IPS-18a (cell line): Measurements from ENCODE around the gene ADRB1.
A peak's percentile ranks its signal among the peaks of the same experiment; 100 is the strongest.

Source experiments
- H3K27ac ChIP-seq: one replicate; pipeline ENCODE4 v1.5.1; 2013; ENCODE audit warnings: low read length
- H3K27me3 ChIP-seq: one replicate; pipeline ENCODE4 v1.6.1; 2013; ENCODE audit warnings: mild to moderate bottlenecking, low read length; ENCODE audit not compliant: control insufficient read depth, insufficient read depth
- H3K36me3 ChIP-seq: one replicate; pipeline ENCODE4 v1.6.1; 2013; ENCODE audit warnings: low read depth, low read length; ENCODE audit not compliant: control insufficient read depth
- H3K4me1 ChIP-seq: one replicate; pipeline ENCODE4 v1.6.1; 2013; ENCODE audit warnings: low read depth, low read length; ENCODE audit not compliant: control insufficient read depth
- H3K4me3 ChIP-seq: one replicate; pipeline ENCODE4 v1.5.1; 2013; ENCODE audit warnings: low read length
- H3K9ac ChIP-seq: one replicate; pipeline ENCODE4 v1.6.1; 2013; ENCODE audit warnings: mild to moderate bottlenecking, low read length, moderate library complexity
- H3K9me3 ChIP-seq: one replicate; pipeline ENCODE4 v1.6.1; 2013; ENCODE audit warnings: low read depth, low read length; ENCODE audit not compliant: control insufficient read depth

Gene ADRB1

DNA sequence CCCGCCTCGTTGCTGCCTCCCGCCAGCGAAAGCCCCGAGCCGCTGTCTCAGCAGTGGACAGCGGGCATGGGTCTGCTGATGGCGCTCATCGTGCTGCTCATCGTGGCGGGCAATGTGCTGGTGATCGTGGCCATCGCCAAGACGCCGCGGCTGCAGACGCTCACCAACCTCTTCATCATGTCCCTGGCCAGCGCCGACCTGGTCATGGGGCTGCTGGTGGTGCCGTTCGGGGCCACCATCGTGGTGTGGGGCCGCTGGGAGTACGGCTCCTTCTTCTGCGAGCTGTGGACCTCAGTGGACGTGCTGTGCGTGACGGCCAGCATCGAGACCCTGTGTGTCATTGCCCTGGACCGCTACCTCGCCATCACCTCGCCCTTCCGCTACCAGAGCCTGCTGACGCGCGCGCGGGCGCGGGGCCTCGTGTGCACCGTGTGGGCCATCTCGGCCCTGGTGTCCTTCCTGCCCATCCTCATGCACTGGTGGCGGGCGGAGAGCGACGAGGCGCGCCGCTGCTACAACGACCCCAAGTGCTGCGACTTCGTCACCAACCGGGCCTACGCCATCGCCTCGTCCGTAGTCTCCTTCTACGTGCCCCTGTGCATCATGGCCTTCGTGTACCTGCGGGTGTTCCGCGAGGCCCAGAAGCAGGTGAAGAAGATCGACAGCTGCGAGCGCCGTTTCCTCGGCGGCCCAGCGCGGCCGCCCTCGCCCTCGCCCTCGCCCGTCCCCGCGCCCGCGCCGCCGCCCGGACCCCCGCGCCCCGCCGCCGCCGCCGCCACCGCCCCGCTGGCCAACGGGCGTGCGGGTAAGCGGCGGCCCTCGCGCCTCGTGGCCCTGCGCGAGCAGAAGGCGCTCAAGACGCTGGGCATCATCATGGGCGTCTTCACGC is 825 bp downstream of the ADRB1 start:
- H3K36me3 ChIP-seq = no peaks in the 10 kb centered on the region
- H3K4me3 ChIP-seq = peak overlapping the region; percentile 21
- H3K9ac ChIP-seq = no peak overlapping the region
- H3K4me1 ChIP-seq = peaks cover 3% of the 10 kb centered on the region
- H3K27ac ChIP-seq = no peak overlapping the region
- no peaks in the 10 kb centered on the region for H3K9me3 ChIP-seq
- peaks cover 90% of the 10 kb centered on the region for H3K27me3 ChIP-seq

DNA sequence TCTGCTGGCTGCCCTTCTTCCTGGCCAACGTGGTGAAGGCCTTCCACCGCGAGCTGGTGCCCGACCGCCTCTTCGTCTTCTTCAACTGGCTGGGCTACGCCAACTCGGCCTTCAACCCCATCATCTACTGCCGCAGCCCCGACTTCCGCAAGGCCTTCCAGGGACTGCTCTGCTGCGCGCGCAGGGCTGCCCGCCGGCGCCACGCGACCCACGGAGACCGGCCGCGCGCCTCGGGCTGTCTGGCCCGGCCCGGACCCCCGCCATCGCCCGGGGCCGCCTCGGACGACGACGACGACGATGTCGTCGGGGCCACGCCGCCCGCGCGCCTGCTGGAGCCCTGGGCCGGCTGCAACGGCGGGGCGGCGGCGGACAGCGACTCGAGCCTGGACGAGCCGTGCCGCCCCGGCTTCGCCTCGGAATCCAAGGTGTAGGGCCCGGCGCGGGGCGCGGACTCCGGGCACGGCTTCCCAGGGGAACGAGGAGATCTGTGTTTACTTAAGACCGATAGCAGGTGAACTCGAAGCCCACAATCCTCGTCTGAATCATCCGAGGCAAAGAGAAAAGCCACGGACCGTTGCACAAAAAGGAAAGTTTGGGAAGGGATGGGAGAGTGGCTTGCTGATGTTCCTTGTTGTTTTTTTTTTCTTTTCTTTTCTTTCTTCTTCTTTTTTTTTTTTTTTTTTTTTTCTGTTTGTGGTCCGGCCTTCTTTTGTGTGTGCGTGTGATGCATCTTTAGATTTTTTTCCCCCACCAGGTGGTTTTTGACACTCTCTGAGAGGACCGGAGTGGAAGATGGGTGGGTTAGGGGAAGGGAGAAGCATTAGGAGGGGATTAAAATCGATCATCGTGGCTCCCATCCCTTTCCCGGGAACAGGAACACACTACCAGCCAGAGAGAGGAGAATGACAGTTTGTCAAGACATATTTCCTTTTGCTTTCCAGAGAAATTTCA is 1.7 kb downstream of the ADRB1 start:
- Histone ChIP-seq H3K27ac (no peak overlapping the region), H3K4me3 (peak overlapping the region; percentile 35), H3K36me3 (no peaks in the 10 kb centered on the region), H3K27me3 (peaks cover 85% of the 10 kb centered on the region), H3K4me1 (peaks cover 3% of the 10 kb centered on the region), H3K9me3 (no peaks in the 10 kb centered on the region), H3K9ac (no peak overlapping the region)

GRCh38 chr10:114046087-114046458 is 2.4 kb downstream of the ADRB1 start:
- Histone ChIP-seq H3K27ac (no peak overlapping the region), H3K36me3 (no peaks in the 10 kb centered on the region), H3K9ac (no peak overlapping the region), H3K4me1 (peaks cover 3% of the 10 kb centered on the region), H3K9me3 (no peaks in the 10 kb centered on the region), H3K27me3 (peaks cover 80% of the 10 kb centered on the region), H3K4me3 (no peak overlapping the region)

DNA sequence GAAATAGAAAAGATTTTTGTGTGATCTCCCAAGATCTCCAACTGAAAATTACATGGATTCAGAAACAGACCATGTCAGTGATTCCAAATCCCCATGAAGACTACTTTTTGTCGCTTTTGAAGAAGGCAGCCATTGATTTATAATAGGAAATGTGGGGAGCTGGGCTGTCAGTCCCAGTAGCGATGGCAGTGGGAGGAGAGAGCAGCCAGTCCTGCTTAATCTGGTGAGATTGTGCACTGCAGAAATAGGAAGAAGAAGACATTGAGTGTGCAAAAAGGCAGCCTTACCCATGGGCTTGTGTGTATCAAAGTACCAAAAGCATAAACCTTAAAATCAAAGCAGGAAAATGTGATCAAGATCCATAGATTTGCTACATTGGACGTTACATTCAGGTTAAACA is 4.8 kb downstream of the ADRB1 start:
- H3K36me3 ChIP-seq = no peaks in the 10 kb centered on the region
- no peak overlapping the region for H3K4me3 ChIP-seq
- H3K27ac ChIP-seq = no peak overlapping the region
- no peaks in the 10 kb centered on the region for H3K4me1 ChIP-seq
- no peaks in the 10 kb centered on the region for H3K9me3 ChIP-seq
- peaks cover 56% of the 10 kb centered on the region for H3K27me3 ChIP-seq
- H3K9ac ChIP-seq = no peak overlapping the region

DNA sequence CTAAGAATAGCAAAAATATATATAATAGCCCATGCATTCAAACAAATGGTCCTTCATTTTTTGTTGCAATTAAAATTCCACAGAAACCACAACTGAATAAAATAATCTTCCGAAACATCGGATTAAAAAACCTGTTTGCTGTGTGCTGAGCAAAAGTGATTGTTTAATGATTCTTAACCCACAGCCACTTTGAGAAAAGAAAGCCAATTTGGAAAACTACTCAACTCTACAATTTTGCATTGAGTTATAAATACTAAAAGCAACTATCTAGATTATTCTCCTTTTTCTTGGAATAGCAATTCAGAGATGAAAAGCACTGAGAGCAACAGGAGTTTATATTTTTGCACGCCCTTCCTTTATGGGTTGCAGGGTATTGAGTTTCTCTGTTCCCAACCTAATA is 8.0 kb downstream of the ADRB1 start:
- Histone ChIP-seq H3K27ac (no peak overlapping the region), H3K4me3 (no peak overlapping the region), H3K36me3 (no peaks in the 10 kb centered on the region), H3K4me1 (no peaks in the 10 kb centered on the region), H3K9ac (no peak overlapping the region), H3K27me3 (peaks cover 26% of the 10 kb centered on the region), H3K9me3 (no peaks in the 10 kb centered on the region)

- Histone ChIP-seq H3K27ac (no peak overlapping the region), H3K4me1 (no peaks in the 10 kb centered on the region), H3K27me3 (peaks cover 20% of the 10 kb centered on the region), H3K36me3 (no peaks in the 10 kb centered on the region), H3K9me3 (no peaks in the 10 kb centered on the region), H3K9ac (no peak overlapping the region), H3K4me3 (no peak overlapping the region)
Measured at GRCh38 chr10:114052255-114052654, 8.6 kb downstream of the ADRB1 start.

- Histone ChIP-seq H3K4me1 (no peaks in the 10 kb centered on the region), H3K9ac (no peak overlapping the region), H3K9me3 (no peaks in the 10 kb centered on the region), H3K36me3 (no peaks in the 10 kb centered on the region), H3K4me3 (no peak overlapping the region), H3K27me3 (peaks cover 4% of the 10 kb centered on the region), H3K27ac (no peak overlapping the region)
Measured at GRCh38 chr10:114053946-114054345, 10.3 kb downstream of the ADRB1 start.

DNA sequence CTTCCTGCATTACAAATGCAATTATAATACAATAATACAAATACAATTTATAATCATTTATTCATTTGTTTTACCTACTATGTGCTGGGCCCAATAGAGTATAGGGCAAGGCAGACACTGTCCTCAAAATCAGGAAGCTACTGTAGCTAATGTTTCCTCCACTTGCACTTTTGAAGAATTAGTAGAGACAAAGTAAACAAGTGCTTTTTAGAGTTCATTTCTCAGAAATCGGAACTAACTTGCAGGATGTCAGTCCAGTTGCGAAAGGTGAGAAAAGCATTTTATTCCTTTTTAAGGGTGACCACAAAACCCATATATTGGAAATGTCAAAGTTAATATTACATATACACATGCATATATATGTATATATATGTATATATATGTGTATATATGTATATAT is 14.2 kb downstream of the ADRB1 start:
- Histone ChIP-seq H3K9ac (no peak overlapping the region), H3K9me3 (no peaks in the 10 kb centered on the region), H3K4me1 (peaks cover 7% of the 10 kb centered on the region), H3K4me3 (no peak overlapping the region), H3K27ac (no peak overlapping the region), H3K27me3 (no peaks in the 10 kb centered on the region), H3K36me3 (no peaks in the 10 kb centered on the region)

DNA sequence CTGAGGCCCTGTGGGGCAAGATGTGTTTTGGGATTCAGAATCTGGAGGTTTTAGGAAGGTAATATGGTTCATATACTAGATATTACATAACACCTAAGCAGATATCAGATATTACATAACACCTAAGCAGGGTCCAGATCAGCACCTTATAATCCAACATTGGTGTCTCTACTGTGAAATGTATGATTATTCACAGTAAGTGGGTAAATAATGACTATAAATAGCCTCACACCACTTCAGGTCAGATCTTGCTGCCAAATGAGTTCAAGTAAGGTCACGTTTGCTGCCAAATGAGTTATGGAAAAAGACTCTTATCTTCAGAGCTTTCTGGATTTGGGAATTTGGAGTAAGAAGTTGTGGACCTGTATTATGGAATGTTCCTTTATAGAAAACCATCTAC is 14.6 kb downstream of the ADRB1 start:
- Histone ChIP-seq H3K4me3 (no peak overlapping the region), H3K36me3 (no peaks in the 10 kb centered on the region), H3K27ac (no peak overlapping the region), H3K9me3 (no peaks in the 10 kb centered on the region), H3K4me1 (peaks cover 7% of the 10 kb centered on the region), H3K27me3 (no peaks in the 10 kb centered on the region), H3K9ac (no peak overlapping the region)

GRCh38 chr10:114059561-114059960 is 15.9 kb downstream of the ADRB1 start:
- Histone ChIP-seq H3K36me3 (no peaks in the 10 kb centered on the region), H3K9me3 (no peaks in the 10 kb centered on the region), H3K4me3 (no peak overlapping the region), H3K27ac (no peak overlapping the region), H3K27me3 (no peaks in the 10 kb centered on the region), H3K9ac (no peak overlapping the region), H3K4me1 (peaks cover 7% of the 10 kb centered on the region)

DNA sequence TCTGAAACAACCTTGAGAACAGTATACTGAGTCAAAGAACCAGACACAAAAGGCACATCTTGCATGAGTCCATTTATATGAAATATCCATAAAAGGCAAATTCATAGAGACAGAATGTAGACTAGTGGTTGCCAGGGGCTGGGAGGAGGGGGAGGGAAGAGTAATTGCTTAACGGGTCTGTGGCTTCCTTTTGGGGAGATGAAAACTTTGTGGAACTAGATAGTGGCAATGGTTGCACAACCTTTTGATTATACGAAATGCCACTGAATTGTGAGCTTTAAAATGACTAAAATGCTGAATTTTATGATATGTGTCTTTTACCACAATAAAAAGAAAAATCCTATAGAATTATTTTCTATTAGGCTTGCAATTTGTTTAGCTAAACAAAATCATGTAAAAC is 16.8 kb downstream of the ADRB1 start:
- Histone ChIP-seq H3K9ac (no peak overlapping the region), H3K4me1 (peaks cover 7% of the 10 kb centered on the region), H3K9me3 (no peaks in the 10 kb centered on the region), H3K27me3 (no peaks in the 10 kb centered on the region), H3K36me3 (no peaks in the 10 kb centered on the region), H3K27ac (no peak overlapping the region), H3K4me3 (no peak overlapping the region)
